ENCODE data around the gene SCAF4. TPM values are rescaled to one million over a fixed set of nuclear protein-coding genes. Genes with fewer than 3 reads are reported as not detected.

SCAF4 gene
- total RNA-seq, 1 donor from 2014 or later, result 60.0 TPM

DNA sequence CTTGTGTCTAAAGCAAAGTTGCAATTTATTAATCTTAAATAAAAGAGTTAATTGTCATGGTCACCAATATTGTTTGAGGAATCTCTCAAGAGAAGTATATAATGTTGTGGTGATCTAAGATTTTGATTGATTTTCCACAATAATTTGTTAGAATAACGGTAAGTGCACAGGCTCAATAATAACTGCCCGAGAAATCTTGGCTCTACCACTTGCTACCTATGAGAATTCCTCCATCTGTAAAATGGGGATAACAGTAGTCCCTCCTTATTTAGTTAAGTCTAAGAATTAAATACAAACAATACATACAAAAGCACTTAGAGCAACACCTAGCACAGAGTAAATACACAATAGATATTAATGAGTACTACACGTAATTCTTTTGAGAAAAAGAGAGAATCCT lies 18.8 kb downstream of the SCAF4 start:
- H3K36me3 Mint-ChIP-seq (ENCODE audit: insufficient read depth), result no peaks in the 10 kb centered on the region
- DNase-seq (ENCODE audit: low spot score, unreplicated experiment), result no peak
- H3K27me3 Mint-ChIP-seq, result no peaks in the 10 kb centered on the region
- H3K27ac Mint-ChIP-seq, result no peak overlapping the region
- no peaks in the 10 kb centered on the region for H3K9me3 Mint-ChIP-seq (ENCODE audit: low read depth)
- H3K4me3 Mint-ChIP-seq (ENCODE audit: low read depth), result no peak overlapping the region
- TF ChIP-seq, protein P1, sequence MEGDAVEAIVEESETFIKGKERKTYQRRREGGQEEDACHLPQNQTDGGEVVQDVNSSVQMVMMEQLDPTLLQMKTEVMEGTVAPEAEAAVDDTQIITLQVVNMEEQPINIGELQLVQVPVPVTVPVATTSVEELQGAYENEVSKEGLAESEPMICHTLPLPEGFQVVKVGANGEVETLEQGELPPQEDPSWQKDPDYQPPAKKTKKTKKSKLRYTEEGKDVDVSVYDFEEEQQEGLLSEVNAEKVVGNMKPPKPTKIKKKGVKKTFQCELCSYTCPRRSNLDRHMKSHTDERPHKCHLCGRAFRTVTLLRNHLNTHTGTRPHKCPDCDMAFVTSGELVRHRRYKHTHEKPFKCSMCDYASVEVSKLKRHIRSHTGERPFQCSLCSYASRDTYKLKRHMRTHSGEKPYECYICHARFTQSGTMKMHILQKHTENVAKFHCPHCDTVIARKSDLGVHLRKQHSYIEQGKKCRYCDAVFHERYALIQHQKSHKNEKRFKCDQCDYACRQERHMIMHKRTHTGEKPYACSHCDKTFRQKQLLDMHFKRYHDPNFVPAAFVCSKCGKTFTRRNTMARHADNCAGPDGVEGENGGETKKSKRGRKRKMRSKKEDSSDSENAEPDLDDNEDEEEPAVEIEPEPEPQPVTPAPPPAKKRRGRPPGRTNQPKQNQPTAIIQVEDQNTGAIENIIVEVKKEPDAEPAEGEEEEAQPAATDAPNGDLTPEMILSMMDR (IDR thresholded peaks at IDR 0.05; ENCODE audit: unreplicated experiment), result no peak
- peaks cover 24% of the 10 kb centered on the region for H3K4me1 Mint-ChIP-seq (ENCODE audit: low read depth)

GRCh38 chr21:31711745-31712285 lies 20.1 kb downstream of the SCAF4 start:
- Mint-ChIP-seq H3K9me3 (ENCODE audit: low read depth) (no peaks in the 10 kb centered on the region), H3K4me1 (ENCODE audit: low read depth) (peaks cover 25% of the 10 kb centered on the region), H3K27me3 (no peaks in the 10 kb centered on the region), H3K36me3 (ENCODE audit: insufficient read depth) (no peaks in the 10 kb centered on the region), H3K4me3 (ENCODE audit: low read depth) (no peak overlapping the region), H3K27ac (peak overlapping the region; percentile 33)
- DNase-seq (ENCODE audit: low spot score, unreplicated experiment), result no peak
- TF ChIP-seq, protein P1 (IDR thresholded peaks at IDR 0.05; ENCODE audit: unreplicated experiment), result no peak

DNA sequence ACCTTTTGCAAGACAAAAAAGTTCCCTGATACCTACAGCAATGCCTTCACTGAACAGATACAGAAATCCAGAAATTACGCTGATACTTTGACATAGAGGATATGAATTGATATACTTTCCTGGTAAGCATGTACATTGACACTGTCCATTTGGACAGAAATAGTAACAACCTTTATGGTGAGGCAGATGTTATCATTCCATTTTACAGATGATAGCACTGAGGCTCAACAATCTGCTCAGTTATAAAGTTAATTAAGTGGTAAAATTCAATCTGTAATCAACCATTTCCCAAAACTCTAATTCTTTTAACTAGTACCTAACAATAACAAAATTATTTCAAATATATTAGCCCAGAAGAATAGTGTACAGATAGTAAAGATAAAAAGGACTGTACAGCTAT lies 20.6 kb downstream of the SCAF4 start:
- Mint-ChIP-seq H3K4me1 (ENCODE audit: low read depth) (peaks cover 25% of the 10 kb centered on the region), H3K36me3 (ENCODE audit: insufficient read depth) (no peaks in the 10 kb centered on the region), H3K27ac (no peak overlapping the region)

GRCh38 chr21:31710586-31710985 lies 21.3 kb downstream of the SCAF4 start:
- no peaks in the 10 kb centered on the region for H3K36me3 Mint-ChIP-seq (ENCODE audit: insufficient read depth)
- no peak overlapping the region for H3K4me3 Mint-ChIP-seq (ENCODE audit: low read depth)
- TF ChIP-seq, protein P1 (IDR thresholded peaks at IDR 0.05; ENCODE audit: unreplicated experiment), result no peak
- DNase-seq (ENCODE audit: low spot score, unreplicated experiment), result no peak
- peaks cover 27% of the 10 kb centered on the region for H3K4me1 Mint-ChIP-seq (ENCODE audit: low read depth)
- H3K9me3 Mint-ChIP-seq (ENCODE audit: low read depth), result no peaks in the 10 kb centered on the region
- no peaks in the 10 kb centered on the region for H3K27me3 Mint-ChIP-seq
- H3K27ac Mint-ChIP-seq, result peak overlapping the region; percentile 16

More for the DNA sequence above, 20.6 kb downstream of the SCAF4 start:
- Mint-ChIP-seq H3K4me3 (ENCODE audit: low read depth) (no peak overlapping the region), H3K27me3 (no peaks in the 10 kb centered on the region), H3K9me3 (ENCODE audit: low read depth) (no peaks in the 10 kb centered on the region)
- DNase-seq (ENCODE audit: low spot score, unreplicated experiment), result no peak
- TF ChIP-seq, protein P1 (IDR thresholded peaks at IDR 0.05; ENCODE audit: unreplicated experiment), result no peak

DNA sequence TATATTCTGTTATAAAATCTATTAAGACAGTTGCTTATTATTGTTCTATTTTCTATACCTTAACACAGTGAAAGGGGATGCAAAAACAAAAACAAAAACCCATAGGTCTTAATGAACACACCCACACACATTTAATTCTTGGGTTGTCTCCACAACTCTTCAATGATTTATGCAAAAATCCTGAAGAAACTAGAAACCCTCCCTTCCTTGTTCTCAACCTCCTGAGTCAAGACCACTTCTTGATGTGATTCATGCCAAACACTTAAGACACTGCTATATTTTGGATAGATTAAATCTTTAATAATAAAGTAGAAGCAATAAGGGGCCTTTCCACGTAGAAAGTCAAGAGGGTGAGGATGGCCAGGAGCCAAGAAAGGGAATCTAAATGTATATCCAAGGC lies 23.4 kb downstream of the SCAF4 start:
- no peak overlapping the region for H3K4me3 Mint-ChIP-seq (ENCODE audit: low read depth)
- no peaks in the 10 kb centered on the region for H3K36me3 Mint-ChIP-seq (ENCODE audit: insufficient read depth)
- no peaks in the 10 kb centered on the region for H3K9me3 Mint-ChIP-seq (ENCODE audit: low read depth)
- peaks cover 18% of the 10 kb centered on the region for H3K4me1 Mint-ChIP-seq (ENCODE audit: low read depth)
- DNase-seq (ENCODE audit: low spot score, unreplicated experiment), result no peak
- TF ChIP-seq, protein P1 (IDR thresholded peaks at IDR 0.05; ENCODE audit: unreplicated experiment), result no peak
- H3K27me3 Mint-ChIP-seq, result no peaks in the 10 kb centered on the region
- no peak overlapping the region for H3K27ac Mint-ChIP-seq

Data from progenitor cell of endocrine pancreas (in vitro differentiated cells).